GM23338 (cell line): ENCODE measurements around the gene AIRE. TPM values are rescaled to one million over a fixed set of nuclear protein-coding genes. Genes with fewer than 3 reads are reported as not detected.
A peak's percentile ranks its signal among the peaks of the same experiment; 100 is the strongest.

Source experiments
- ATAC-seq: fragments of 200-7000 bp; cut with Tn5 transposase; 3 replicates; pipeline ENCODE4 v1.9.1; 2020
- DNase-seq: peaks from one replicate; pipeline ENCODE4 v3.0.0-alpha.2; 2015; ENCODE audit warnings: low spot score
- H2AFZ ChIP-seq: fragments of 200-600 bp; sonication (generic); 2 replicates; pipeline ENCODE4 v1.8.0; 2016; ENCODE audit warnings: antibody characterized with exemption, mild to moderate bottlenecking, moderate library complexity
- H3F3A ChIP-seq: fragments of 200-600 bp; sonication (generic); replicated peaks from 2 replicates; pipeline ENCODE4 v1.8.0; 2017; ENCODE audit warnings: antibody characterized with exemption, mixed run types, low read depth
- H3K27ac ChIP-seq: fragments of 200-600 bp; sonication (generic); 2 replicates; pipeline ENCODE4 v1.6.1; 2016; ENCODE audit warnings: low read depth
- H3K27me3 ChIP-seq: fragments of 200-600 bp; sonication (generic); 2 replicates; pipeline ENCODE4 v1.8.0; 2016; ENCODE audit warnings: mild to moderate bottlenecking, mixed run types, moderate library complexity; ENCODE audit not compliant: insufficient read depth
- H3K36me3 ChIP-seq: fragments of 200-600 bp; sonication (generic); 2 replicates; pipeline ENCODE4 v1.8.0; 2016; ENCODE audit warnings: mild to moderate bottlenecking; ENCODE audit not compliant: insufficient read depth
- H3K4me1 ChIP-seq: fragments of 200-600 bp; sonication (generic); 2 replicates; pipeline ENCODE4 v1.8.0; 2016; ENCODE audit warnings: mild to moderate bottlenecking, moderate library complexity; ENCODE audit not compliant: insufficient read depth
- H3K4me2 ChIP-seq: fragments of 200-600 bp; sonication (generic); 2 replicates; pipeline ENCODE4 v1.7.1; 2017; ENCODE audit warnings: mixed run types
- H3K4me3 ChIP-seq: fragments of 200-600 bp; sonication (generic); 2 replicates; pipeline ENCODE4 v1.6.1; 2016; ENCODE audit warnings: mixed run types
- H3K79me2 ChIP-seq: fragments of 200-600 bp; sonication (generic); replicated peaks from 2 replicates; pipeline ENCODE4 v1.8.0; 2017; ENCODE audit warnings: mild to moderate bottlenecking; ENCODE audit not compliant: insufficient read depth
- H3K9me2 ChIP-seq: fragments of 200-600 bp; sonication (generic); 2 replicates; pipeline ENCODE4 v1.8.0; 2017; ENCODE audit not compliant: insufficient read depth
- H4K20me1 ChIP-seq: fragments of 200-600 bp; sonication (generic); replicated peaks from 2 replicates; pipeline ENCODE4 v1.8.0; 2017; ENCODE audit warnings: mild to moderate bottlenecking; ENCODE audit not compliant: insufficient read depth
- H3K27ac Mint-ChIP-seq: 2 replicates; pipeline ENCODE4 v1.8.0; 2020; ENCODE audit warnings: inconsistent platforms, mild to moderate bottlenecking, moderate library complexity, mixed read lengths
- H3K27me3 Mint-ChIP-seq: 3 replicates; pipeline ENCODE4 v1.8.0; 2022; ENCODE audit warnings: low read depth, mild to moderate bottlenecking, moderate library complexity, mixed read lengths, inconsistent platforms; ENCODE audit not compliant: insufficient read depth, poor library complexity
- H3K36me3 Mint-ChIP-seq: 3 replicates; pipeline ENCODE4 v1.8.0; 2021; ENCODE audit warnings: low read depth, mild to moderate bottlenecking, inconsistent platforms, moderate library complexity, mixed read lengths
- H3K4me1 Mint-ChIP-seq: 3 replicates; pipeline ENCODE4 v1.8.0; 2020; ENCODE audit warnings: mild to moderate bottlenecking, inconsistent platforms, mixed read lengths
- H3K4me3 Mint-ChIP-seq: 3 replicates; pipeline ENCODE4 v1.8.0; 2021; ENCODE audit warnings: moderate library complexity, mild to moderate bottlenecking, inconsistent platforms, mixed read lengths
- H3K9me3 Mint-ChIP-seq: 3 replicates; pipeline ENCODE4 v1.8.0; 2020; ENCODE audit warnings: moderate library complexity, mild to moderate bottlenecking, inconsistent platforms, mixed read lengths
- CREB1 ChIP-seq: fragments of 250-450 bp; sonication (Bioruptor Pico); IDR thresholded peaks from 2 replicates; pipeline ENCODE4 v1.5.0; 2020; ENCODE audit warnings: low read depth, mild to moderate bottlenecking, moderate library complexity
- EZH2 ChIP-seq: fragments of 200-600 bp; sonication (generic); IDR thresholded peaks from one replicate; pipeline ENCODE4 v1.8.0; 2017; ENCODE audit warnings: antibody characterized with exemption, mild to moderate bottlenecking, low read depth; ENCODE audit not compliant: unreplicated experiment
- EZH2phosphoT487 ChIP-seq: fragments of 200-600 bp; sonication (generic); IDR thresholded peaks from one replicate; pipeline ENCODE4 v1.8.1; 2018; ENCODE audit warnings: antibody characterized with exemption; ENCODE audit not compliant: unreplicated experiment
- JUNB ChIP-seq: IDR thresholded peaks from one replicate; pipeline ENCODE4 v1.6.1; 2016; ENCODE audit warnings: antibody characterized with exemption; ENCODE audit not compliant: unreplicated experiment
- NANOG ChIP-seq: IDR thresholded peaks from 2 replicates; pipeline ENCODE4 v1.6.1; 2016; ENCODE audit warnings: antibody characterized with exemption, borderline replicate concordance
- POLR2AphosphoS5 ChIP-seq: IDR thresholded peaks from 2 replicates; pipeline ENCODE4 v1.6.1; 2016; ENCODE audit warnings: antibody characterized with exemption, low read depth
- STAT1 ChIP-seq: IDR thresholded peaks from one replicate; pipeline ENCODE4 v1.6.1; 2016; ENCODE audit warnings: antibody characterized with exemption; ENCODE audit not compliant: unreplicated experiment
- ZNF114 ChIP-seq: fragments of 250-450 bp; sonication (Bioruptor Pico); IDR thresholded peaks from 2 replicates; pipeline ENCODE4 v1.5.0; 2020; ENCODE audit warnings: mild to moderate bottlenecking, moderate library complexity
- ZNF331 ChIP-seq: fragments of 250-450 bp; sonication (Bioruptor Pico); IDR thresholded peaks from 2 replicates; pipeline ENCODE4 v1.5.0; 2020; ENCODE audit warnings: low read depth, mild to moderate bottlenecking, moderate library complexity
- ZNF462 ChIP-seq: fragments of 250-450 bp; sonication (Bioruptor Pico); IDR thresholded peaks from 2 replicates; pipeline ENCODE4 v1.5.0; 2020; ENCODE audit warnings: mild to moderate bottlenecking, moderate library complexity
- polyA plus RNA-seq: library from polyadenylated mRNA; unstranded; fragments of >200 nt; fragmentation: Nextera tagmentation; extraction: Ambion mirVana; gene quantifications from 2 replicates; pipeline ENCODE4 v1.2.1, GENCODE V29; 2016
- total RNA-seq: library from RNA; depleted of rRNA; stranded (reverse); fragments of >200 nt; shearing (Covaris generic); gene quantifications from 2 replicates; pipeline ENCODE4 v1.2.3, GENCODE V29; 2014
- TF ChIP-seq, protein P1 (sequence below): IDR thresholded peaks from one replicate; pipeline ENCODE4 v1.6.1; 2018; ENCODE audit warnings: antibody characterized with exemption; ENCODE audit not compliant: unreplicated experiment
- TF ChIP-seq, protein P2 (sequence below): IDR thresholded peaks from 2 replicates; pipeline ENCODE4 v1.6.1; 2016; ENCODE audit warnings: antibody characterized with exemption

Gene AIRE
- total and polyA plus RNA-seq, 2 experiments from 2014 or later: 0.10 TPM; not detected in 1

DNA sequence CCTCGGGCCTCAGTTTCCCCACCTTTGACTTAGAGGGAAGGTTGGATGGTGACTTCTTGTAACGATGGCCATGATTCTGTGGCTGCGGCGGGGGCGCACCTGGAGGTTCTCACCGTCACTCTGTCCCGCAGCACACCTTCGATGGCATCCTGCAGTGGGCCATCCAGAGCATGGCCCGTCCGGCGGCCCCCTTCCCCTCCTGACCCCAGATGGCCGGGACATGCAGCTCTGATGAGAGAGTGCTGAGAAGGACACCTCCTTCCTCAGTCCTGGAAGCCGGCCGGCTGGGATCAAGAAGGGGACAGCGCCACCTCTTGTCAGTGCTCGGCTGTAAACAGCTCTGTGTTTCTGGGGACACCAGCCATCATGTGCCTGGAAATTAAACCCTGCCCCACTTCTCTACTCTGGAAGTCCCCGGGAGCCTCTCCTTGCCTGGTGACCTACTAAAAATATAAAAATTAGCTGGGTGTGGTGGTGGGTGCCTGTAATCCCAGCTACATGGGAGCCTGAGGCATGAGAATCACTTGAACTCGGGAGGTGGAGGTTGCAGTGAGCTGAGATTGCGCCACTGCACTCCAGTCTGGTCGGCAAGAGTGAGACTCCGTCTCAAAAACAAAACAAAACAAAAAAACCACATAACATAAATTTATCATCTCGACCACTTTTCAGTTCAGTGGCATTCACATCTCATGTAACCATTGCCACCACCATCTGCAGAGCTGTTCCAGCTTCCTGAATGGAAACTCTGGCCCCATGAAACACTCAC, 12.0 kb downstream of the AIRE start (continued):
- TF ChIP-seq, protein P1, sequence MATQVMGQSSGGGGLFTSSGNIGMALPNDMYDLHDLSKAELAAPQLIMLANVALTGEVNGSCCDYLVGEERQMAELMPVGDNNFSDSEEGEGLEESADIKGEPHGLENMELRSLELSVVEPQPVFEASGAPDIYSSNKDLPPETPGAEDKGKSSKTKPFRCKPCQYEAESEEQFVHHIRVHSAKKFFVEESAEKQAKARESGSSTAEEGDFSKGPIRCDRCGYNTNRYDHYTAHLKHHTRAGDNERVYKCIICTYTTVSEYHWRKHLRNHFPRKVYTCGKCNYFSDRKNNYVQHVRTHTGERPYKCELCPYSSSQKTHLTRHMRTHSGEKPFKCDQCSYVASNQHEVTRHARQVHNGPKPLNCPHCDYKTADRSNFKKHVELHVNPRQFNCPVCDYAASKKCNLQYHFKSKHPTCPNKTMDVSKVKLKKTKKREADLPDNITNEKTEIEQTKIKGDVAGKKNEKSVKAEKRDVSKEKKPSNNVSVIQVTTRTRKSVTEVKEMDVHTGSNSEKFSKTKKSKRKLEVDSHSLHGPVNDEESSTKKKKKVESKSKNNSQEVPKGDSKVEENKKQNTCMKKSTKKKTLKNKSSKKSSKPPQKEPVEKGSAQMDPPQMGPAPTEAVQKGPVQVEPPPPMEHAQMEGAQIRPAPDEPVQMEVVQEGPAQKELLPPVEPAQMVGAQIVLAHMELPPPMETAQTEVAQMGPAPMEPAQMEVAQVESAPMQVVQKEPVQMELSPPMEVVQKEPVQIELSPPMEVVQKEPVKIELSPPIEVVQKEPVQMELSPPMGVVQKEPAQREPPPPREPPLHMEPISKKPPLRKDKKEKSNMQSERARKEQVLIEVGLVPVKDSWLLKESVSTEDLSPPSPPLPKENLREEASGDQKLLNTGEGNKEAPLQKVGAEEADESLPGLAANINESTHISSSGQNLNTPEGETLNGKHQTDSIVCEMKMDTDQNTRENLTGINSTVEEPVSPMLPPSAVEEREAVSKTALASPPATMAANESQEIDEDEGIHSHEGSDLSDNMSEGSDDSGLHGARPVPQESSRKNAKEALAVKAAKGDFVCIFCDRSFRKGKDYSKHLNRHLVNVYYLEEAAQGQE: no peak

DNA sequence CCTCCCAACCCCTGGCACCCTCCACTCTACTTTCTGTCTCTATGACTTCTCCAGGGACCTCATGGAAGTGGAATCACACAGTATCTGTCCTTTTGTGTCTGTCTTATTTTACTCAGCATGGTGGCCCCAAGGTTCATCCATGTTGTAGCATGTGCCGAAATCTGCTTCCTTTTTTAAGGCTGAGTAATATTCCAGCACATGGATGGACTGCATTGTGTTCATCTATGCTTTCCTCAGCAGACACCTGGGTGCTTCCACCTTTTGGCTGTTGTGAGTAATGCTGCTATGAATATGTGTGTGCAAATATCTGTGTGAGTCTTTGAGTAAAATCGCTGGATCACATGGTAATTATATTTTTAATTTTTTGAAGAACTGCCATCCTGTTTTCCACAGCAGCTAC, 12.6 kb downstream of the AIRE start:
- Mint-ChIP-seq H3K4me3 (peak overlapping the region; percentile 30; the same call in 2 of the 3 replicates), H3K27ac (no peak overlapping the region), H3K4me1 (peaks cover 4% of the 10 kb centered on the region; the same call in 2 of the 3 replicates), H3K27me3 (peaks cover 10% of the 10 kb centered on the region), H3K9me3 (no peaks in the 10 kb centered on the region), H3K36me3 (no peaks in the 10 kb centered on the region)
- no peaks in the 10 kb centered on the region for H4K20me1 ChIP-seq
- H3K4me1 ChIP-seq: no peaks in the 10 kb centered on the region
- DNase-seq (no peak), ATAC-seq (no peak)
- 0 out of 2 replicates have a peak, but pooled peaks cover 3% of the 10 kb centered on the region for H3K79me2 ChIP-seq
- H3K36me3 ChIP-seq: no peaks in the 10 kb centered on the region
- peaks cover 10% of the 10 kb centered on the region; the same call in 1 of the 2 replicates for H3K27me3 ChIP-seq
- no peaks in the 10 kb centered on the region for H3K9me2 ChIP-seq
- H3F3A ChIP-seq: 0 out of 2 replicates have a peak, but pooled peaks cover 4% of the 10 kb centered on the region
- H3K27ac ChIP-seq: no peak overlapping the region
- no peak overlapping the region for H2AFZ ChIP-seq
- no peak overlapping the region for H3K4me3 ChIP-seq
- H3K4me2 ChIP-seq: no peak overlapping the region
- TF ChIP-seq EZH2 (no peak), EZH2phosphoT487 (no peak), ZNF331 (CRISPR knock-in tag) (no peak), NANOG (no peak), ZNF114 (no peak), CREB1 (CRISPR knock-in tag) (no peak), POLR2AphosphoS5 (no peak), ZNF462 (CRISPR knock-in tag) (no peak), JUNB (no peak), STAT1 (no peak)
- TF ChIP-seq, protein P2, sequence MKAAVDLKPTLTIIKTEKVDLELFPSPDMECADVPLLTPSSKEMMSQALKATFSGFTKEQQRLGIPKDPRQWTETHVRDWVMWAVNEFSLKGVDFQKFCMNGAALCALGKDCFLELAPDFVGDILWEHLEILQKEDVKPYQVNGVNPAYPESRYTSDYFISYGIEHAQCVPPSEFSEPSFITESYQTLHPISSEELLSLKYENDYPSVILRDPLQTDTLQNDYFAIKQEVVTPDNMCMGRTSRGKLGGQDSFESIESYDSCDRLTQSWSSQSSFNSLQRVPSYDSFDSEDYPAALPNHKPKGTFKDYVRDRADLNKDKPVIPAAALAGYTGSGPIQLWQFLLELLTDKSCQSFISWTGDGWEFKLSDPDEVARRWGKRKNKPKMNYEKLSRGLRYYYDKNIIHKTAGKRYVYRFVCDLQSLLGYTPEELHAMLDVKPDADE: no peak
